ENCODE data around the gene ATXN7.

Gene ATXN7

DNA sequence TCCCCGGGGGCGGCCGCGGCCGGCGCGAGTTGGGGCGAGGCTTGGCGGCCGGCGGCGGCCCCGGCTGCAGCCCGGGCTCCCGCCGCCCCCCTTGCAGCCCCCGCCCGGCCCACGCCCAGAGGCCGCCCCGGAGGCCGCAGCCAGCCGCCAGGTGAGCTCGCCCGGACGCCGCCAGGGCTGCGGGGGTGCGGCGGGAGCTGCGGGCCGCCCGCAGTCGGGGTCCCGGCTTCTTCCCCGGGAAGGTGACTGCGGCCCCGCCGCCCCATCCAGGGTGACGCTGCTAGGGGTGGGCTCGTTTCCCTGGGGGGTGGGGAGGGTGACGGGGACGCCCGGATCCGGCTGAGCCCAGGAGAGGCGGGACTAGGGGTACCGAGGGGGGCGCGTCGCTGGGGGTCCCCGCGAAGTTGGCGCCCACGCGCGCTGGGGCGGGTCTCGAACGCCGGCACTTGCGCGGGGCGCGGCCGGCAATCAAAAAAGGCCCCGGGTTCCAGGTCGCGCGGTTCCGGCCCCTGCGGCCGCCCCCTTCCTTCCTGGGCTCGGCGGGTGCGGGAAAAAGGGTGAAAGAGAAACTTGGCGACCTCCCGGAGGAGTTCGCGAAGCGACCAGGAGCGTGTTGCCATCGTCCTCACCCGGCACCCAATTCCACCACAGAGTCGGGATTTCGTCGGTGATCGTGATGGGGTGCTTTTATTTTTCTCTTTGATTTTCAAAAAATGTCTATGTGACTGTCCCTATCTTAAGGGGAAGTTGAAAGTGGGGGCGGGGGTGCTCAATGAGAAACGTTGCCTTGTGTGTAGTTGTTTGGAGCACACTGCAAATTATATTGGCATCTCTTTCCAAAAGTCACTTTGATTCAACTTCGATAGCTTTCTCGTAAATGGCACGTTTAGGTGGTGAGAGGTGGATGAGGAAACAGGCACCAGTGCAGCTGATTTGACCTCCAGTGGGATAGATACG is 619 bp downstream of the ATXN7 start:
- TF ChIP-seq CTCF (IDR thresholded peaks at IDR 0.05; ENCODE audit: control insufficient read depth, extremely low read depth, insufficient read depth), result no peak
- peak overlapping the region; percentile 79 for H3K4me3 ChIP-seq (ENCODE audit: low read depth, low read length)
- no peak for DNase-seq (ENCODE audit: low read depth)

DNA sequence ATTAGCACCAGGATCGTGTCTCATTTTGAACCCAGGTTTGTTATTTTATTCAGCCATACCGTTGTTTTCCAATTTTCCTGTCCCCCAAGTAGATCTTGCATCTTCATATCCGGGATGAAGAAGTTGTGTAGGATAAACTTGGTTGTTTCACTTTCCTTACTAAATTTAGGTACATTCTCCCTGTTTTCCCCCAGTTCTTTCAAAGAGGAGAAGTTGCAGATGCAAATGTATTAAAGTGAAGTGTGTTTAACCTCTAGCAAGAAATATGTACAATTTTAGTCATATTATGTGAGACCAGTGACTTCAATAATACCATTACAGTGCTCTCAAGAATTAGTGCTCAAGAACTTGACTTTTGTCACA is 1.3 kb downstream of the ATXN7 start:
- no peak for TF ChIP-seq CTCF (IDR thresholded peaks at IDR 0.05; ENCODE audit: control insufficient read depth, extremely low read depth, insufficient read depth)
- H3K4me3 ChIP-seq (ENCODE audit: low read depth, low read length), result peak overlapping the region; percentile 79
- no peak for DNase-seq (ENCODE audit: low read depth)

- no peak for TF ChIP-seq CTCF (IDR thresholded peaks at IDR 0.05; ENCODE audit: control insufficient read depth, extremely low read depth, insufficient read depth)
- H3K4me3 ChIP-seq (ENCODE audit: low read depth, low read length), result no peak overlapping the region
- DNase-seq (ENCODE audit: low read depth), result no peak
Measured at GRCh38 chr3:63867225-63867624, 3.6 kb downstream of the ATXN7 start.

DNA sequence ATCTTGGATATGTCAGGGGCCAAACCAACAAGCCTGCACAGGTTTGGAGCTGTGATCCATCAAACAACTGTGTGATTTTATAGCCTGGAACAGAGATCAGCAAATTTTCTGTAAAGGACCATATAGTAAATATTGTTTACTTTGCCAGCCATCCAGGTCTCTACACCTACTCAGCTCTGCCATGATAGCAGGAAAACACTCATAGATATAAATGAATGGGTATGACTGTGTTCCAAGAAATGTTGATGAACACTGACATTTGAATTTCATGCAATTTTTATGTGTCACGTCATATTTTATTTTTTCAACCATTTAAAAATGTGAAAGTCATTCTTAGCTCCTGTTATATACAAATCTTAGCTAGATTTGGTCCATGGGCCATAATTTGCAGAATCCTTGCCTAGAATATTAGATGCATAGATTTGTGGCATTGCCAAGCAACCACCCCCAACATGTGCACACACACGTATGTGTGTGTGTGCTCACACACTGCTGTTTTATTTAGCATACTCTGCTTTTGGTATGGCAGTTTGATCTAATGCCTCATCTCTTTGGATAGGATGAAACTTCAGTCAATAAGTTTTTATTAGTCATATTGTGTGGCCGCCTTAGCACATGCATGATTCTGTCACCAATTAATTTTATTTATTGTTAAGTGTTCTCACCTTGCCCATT is 6.4 kb downstream of the ATXN7 start:
- TF ChIP-seq CTCF (IDR thresholded peaks at IDR 0.05; ENCODE audit: control insufficient read depth, extremely low read depth, insufficient read depth), result no peak
- no peak overlapping the region for H3K4me3 ChIP-seq (ENCODE audit: low read depth, low read length)
- no peak for DNase-seq (ENCODE audit: low read depth)

DNA sequence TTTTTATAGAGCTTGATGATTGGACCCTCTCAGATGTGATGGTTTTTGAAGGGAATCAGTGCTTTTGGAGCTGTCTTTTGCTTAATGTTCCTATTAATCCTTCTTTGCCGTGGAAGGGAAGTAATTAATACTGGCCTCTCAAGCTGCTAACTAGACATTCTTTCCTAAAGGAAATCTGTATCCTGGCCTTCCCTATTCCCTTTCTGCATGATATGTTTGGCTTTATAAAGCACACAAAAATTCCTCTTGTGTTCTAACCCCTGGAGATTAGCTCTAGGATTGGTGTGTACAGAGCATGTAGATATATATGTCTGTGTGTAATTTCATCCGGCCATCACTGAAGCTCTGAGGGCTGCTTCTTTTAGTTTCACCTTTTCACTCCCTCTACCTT is 6.9 kb downstream of the ATXN7 start:
- no peak overlapping the region for H3K4me3 ChIP-seq (ENCODE audit: low read depth, low read length)
- DNase-seq (ENCODE audit: low read depth), result no peak
- no peak for TF ChIP-seq CTCF (IDR thresholded peaks at IDR 0.05; ENCODE audit: control insufficient read depth, extremely low read depth, insufficient read depth)

DNA sequence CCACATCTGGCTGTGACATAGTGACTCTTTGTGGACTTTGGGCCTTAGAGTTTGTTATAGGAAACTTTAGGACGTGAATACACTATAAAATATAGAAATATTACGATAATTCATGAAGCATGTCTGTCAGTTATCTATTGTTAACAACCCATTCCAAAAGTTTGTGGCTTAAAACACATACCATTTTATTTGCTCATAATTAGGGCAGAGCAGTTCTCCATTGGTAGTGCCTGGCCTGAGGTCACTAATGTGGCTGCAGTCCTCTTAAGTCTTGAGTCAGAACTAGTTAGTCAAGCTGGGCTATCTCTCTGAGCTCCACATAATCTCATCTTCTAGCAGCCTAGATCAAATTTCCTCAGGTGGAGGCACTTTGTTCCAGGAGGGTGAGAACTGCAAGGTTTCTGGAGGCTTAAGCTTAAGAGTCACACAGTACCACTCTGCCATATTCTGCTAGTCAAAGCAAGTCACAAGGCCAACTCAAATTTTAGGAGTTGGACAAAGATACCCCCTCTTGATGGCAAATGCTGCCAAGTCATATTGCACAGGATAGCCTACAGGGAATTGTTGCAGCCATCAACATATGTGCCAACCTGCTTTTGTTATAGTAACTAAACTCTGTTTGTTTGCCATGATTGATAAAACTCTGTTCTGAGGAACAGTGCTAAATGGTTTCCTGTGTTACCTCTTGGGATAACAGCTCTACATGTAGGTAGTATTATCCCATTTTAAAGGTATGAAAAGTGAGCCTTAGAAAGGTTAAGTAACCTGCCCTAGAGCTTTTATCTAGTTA is 8.7 kb downstream of the ATXN7 start:
- H3K4me3 ChIP-seq (ENCODE audit: low read depth, low read length), result no peak overlapping the region
- no peak for DNase-seq (ENCODE audit: low read depth)
- TF ChIP-seq CTCF (IDR thresholded peaks at IDR 0.05; ENCODE audit: control insufficient read depth, extremely low read depth, insufficient read depth), result no peak

Measured in LNCaP clone FGC (cell line).